MCF 10A (cell line): ENCODE measurements around the gene OVOL3. TPM values are rescaled to one million over a fixed set of nuclear protein-coding genes. Genes with fewer than 3 reads are reported as not detected.

Experiments used
- BruUV-seq: library from RNA; stranded (reverse); fragments of 400-500 nt; replicated peaks from 2 replicates; lab custom pipeline; 2021; lab: Mats Ljungman, UMichigan
- CTCF ChIA-PET: fragments of 300-600 bp; sonication (Branson Sonifier 250); formaldehyde crosslinking; extraction: SDS; loops from one replicate; lab custom pipeline; 2021; ENCODE audit warnings: antibody characterized with exemption, inconsistent platforms; lab: Yijun Ruan, JAX
- POLR2A ChIA-PET: fragments of 300-600, 350-650 bp; sonication (Branson Sonifier 250); formaldehyde crosslinking; extraction: SDS; loops from one replicate; lab custom pipeline; 2020; ENCODE audit warnings: antibody characterized with exemption, inconsistent platforms; lab: Yijun Ruan, JAX
- DNase-seq: peaks from one replicate; pipeline ENCODE4 v3.0.0-alpha.2; 2018; ENCODE audit not compliant: unreplicated experiment
- H3K27ac Mint-ChIP-seq: one replicate; pipeline ENCODE4 v1.8.0; 2022; ENCODE audit warnings: mild to moderate bottlenecking, low read depth, mixed read lengths; ENCODE audit not compliant: unreplicated experiment
- H3K27me3 Mint-ChIP-seq: one replicate; pipeline ENCODE4 v1.8.0; 2022; ENCODE audit warnings: mixed read lengths; ENCODE audit not compliant: insufficient read depth, unreplicated experiment
- H3K36me3 Mint-ChIP-seq: one replicate; pipeline ENCODE4 v1.8.0; 2022; ENCODE audit warnings: mild to moderate bottlenecking, moderate library complexity, mixed read lengths; ENCODE audit not compliant: insufficient read depth, unreplicated experiment
- H3K4me1 Mint-ChIP-seq: one replicate; pipeline ENCODE4 v1.8.0; 2022; ENCODE audit warnings: mixed read lengths; ENCODE audit not compliant: insufficient read depth, unreplicated experiment
- H3K4me3 Mint-ChIP-seq: one replicate; pipeline ENCODE4 v1.8.0; 2022; ENCODE audit warnings: mild to moderate bottlenecking, moderate library complexity, mixed read lengths; ENCODE audit not compliant: unreplicated experiment
- H3K9me3 Mint-ChIP-seq: one replicate; pipeline ENCODE4 v1.8.0; 2022; ENCODE audit warnings: mixed read lengths; ENCODE audit not compliant: unreplicated experiment
- intact Hi-C: fragments of 100-400 bp; cut with micrococcal nuclease; formaldehyde crosslinking; loops from 2 replicates; pipeline ENCODE4 v1.14.1; 2022
- total RNA-seq: library from RNA; stranded (reverse); gene quantifications from 2 replicates; pipeline ENCODE4 v1.2.3, GENCODE V29; 2022
- TF ChIP-seq, protein P1 (sequence below): fragments of 200-600 bp; IDR thresholded peaks from one replicate; pipeline ENCODE4 v1.8.0; 2022; ENCODE audit warnings: antibody characterized with exemption, mild to moderate bottlenecking; ENCODE audit not compliant: unreplicated experiment

The OVOL3 gene
- total RNA-seq, 1 experiment from 2014 or later, result not detected

DNA sequence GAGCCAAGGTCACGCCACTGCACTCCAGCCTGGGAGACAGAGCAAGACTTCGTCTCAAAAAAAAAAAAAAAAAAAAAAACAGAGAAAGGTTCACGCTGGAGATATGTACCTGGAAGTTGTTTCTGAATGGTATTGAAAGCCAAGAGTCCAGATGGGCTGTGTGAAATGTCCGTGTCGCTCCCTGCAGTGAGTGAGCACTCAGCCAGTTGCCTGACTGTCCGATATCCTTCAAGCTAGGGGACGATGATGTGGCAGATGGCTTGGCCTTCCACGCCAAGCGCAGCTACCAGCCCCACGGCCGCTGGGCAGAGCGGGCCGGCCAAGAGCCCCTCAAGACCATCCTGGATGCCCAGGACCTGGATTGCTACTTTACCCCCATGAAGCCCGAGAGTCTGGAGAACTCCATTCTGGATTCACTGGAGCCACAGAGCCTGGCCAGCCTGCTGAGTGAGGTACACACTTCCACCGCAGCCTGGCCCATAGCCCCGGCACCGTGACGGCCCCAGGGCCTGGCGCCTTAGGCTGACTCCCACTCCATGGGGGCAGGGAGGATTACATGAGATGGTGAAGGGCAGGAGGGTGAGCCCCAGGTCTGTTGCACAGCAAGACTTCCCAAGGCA is 11.7 kb upstream of the OVOL3 start:
- Mint-ChIP-seq H3K4me3 (no peak overlapping the region), H3K9me3 (no peaks in the 10 kb centered on the region), H3K36me3 (peaks cover 24% of the 10 kb centered on the region), H3K27me3 (no peaks in the 10 kb centered on the region), H3K27ac (no peak overlapping the region), H3K4me1 (no peaks in the 10 kb centered on the region)
- no TSS peak for BruUV-seq
- DNase-seq, result no peak
- ChIA-PET CTCF (interaction anchor here (0.6 kb wide), 1 partner anchor 363 kb away, joined by 3 read pairs; no protein-coding TSS in a partner anchor), POLR2A (no interaction called here)
- TF ChIP-seq, protein P1, sequence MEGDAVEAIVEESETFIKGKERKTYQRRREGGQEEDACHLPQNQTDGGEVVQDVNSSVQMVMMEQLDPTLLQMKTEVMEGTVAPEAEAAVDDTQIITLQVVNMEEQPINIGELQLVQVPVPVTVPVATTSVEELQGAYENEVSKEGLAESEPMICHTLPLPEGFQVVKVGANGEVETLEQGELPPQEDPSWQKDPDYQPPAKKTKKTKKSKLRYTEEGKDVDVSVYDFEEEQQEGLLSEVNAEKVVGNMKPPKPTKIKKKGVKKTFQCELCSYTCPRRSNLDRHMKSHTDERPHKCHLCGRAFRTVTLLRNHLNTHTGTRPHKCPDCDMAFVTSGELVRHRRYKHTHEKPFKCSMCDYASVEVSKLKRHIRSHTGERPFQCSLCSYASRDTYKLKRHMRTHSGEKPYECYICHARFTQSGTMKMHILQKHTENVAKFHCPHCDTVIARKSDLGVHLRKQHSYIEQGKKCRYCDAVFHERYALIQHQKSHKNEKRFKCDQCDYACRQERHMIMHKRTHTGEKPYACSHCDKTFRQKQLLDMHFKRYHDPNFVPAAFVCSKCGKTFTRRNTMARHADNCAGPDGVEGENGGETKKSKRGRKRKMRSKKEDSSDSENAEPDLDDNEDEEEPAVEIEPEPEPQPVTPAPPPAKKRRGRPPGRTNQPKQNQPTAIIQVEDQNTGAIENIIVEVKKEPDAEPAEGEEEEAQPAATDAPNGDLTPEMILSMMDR, result no peak
- intact Hi-C loops, result no loop called here

DNA sequence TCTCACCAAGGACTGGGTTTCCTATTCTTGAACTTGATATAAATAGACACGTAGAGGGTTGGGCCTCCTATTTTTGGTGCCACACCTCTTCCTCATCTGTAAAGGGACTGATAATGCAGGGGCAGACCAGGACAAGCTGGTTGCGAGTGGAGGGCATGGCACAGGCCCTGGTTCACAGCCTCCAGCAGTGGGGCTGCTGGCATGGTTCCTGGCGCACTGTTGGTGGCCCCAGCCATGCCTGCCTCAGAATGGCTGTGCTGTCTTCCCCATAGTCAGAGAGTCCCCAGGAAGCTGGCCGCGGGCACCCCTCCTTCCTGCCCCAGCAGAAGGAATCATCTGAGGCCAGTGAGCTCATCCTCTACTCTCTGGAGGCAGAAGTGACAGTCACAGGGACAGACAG is 10.5 kb upstream of the OVOL3 start:
- ChIA-PET POLR2A (no interaction called here), CTCF (interaction anchor here (0.5 to 0.6 kb wide), 2 partner anchors 33 to 151 kb away, joined by 3 read pairs; no protein-coding TSS in a partner anchor)
- no peak overlapping the region for H3K27ac Mint-ChIP-seq
- H3K9me3 Mint-ChIP-seq, result no peaks in the 10 kb centered on the region
- no TSS peak for BruUV-seq
- DNase-seq, result no peak
- H3K4me1 Mint-ChIP-seq, result no peaks in the 10 kb centered on the region
- TF ChIP-seq, protein P1, result no peak
- H3K27me3 Mint-ChIP-seq, result no peaks in the 10 kb centered on the region
- intact Hi-C loops, result no loop called here
- peaks cover 18% of the 10 kb centered on the region for H3K36me3 Mint-ChIP-seq
- no peak overlapping the region for H3K4me3 Mint-ChIP-seq

DNA sequence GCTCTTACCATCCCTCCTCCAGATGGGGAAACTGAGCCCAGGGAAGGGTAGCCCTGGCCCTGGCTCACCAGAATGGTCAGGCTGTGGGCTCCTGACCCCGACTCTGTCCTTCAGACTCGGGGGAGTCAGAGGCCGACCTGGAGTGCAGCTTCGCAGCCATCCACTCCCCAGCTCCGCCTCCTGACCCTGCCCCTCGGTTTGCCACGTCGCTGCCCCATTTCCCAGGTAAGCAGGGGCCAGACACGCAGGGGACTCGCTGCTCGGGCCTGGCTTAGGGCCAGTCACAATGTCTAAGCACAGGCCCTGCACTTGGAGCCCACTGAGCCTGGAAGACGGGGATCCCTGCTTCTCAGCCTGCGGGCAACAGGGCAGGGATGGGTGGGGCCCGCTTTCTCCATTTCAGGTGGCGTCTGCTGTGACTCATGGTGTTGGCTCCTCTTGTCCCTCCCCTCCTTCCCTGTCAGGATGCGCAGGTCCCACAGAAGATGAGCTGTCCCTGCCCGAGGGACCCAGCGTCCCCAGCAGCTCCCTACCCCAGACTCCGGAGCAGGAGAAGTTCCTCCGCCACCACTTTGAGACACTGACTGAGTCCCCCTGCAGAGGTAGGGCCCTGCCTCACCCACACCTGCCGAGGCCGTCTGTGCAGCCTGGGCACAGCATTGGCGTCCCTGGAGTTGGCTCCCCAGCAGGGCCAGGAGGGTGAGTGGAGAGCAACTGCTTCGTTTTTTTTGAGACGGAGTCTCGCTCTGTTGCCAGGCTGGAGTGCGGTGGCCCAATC is 9.2 kb upstream of the OVOL3 start:
- H3K4me3 Mint-ChIP-seq, result no peak overlapping the region
- no TSS peak for BruUV-seq
- H3K27me3 Mint-ChIP-seq, result no peaks in the 10 kb centered on the region
- POLR2A ChIA-PET, result no interaction called here
- no peak overlapping the region for H3K27ac Mint-ChIP-seq
- no peaks in the 10 kb centered on the region for H3K9me3 Mint-ChIP-seq
- CTCF ChIA-PET, result no interaction called here
- TF ChIP-seq, protein P1, result no peak
- H3K36me3 Mint-ChIP-seq, result peaks cover 16% of the 10 kb centered on the region
- intact Hi-C loops, result no loop called here
- no peak for DNase-seq
- no peaks in the 10 kb centered on the region for H3K4me1 Mint-ChIP-seq

DNA sequence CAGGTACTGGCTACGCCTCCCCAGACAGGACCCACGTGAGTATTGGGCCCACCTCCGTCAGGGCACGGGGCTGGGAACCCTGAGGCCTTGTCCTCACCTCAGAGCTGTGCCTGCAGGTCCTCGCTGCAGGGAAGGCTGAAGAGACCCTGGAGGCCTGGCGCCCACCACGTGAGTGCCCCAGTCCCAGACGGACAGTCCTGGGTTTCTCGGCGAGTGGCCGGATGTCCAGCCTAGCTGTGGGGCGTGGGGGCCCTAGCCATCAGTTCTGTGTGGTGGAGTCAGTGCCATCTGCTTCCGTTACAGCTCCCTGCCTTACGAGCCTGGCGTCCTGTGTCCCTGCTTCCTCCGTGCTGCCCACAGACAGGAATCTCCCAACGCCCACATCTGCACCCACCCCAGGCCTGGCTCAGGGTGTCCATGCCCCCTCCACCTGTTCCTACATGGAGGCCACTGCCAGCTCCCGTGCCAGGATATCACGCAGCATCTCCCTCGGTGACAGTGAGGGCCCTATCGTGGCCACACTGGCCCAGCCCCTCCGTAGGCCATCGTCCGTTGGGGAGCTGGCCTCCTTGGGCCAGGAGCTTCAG is 7.8 kb upstream of the OVOL3 start:
- CTCF ChIA-PET, result interaction anchor here (0.5 to 0.7 kb wide), 5 partner anchors 44 to 459 kb away, joined by 3 to 4 read pairs (median 3); partner anchors contain the start of gene THAP8
- no peak for DNase-seq
- H3K36me3 Mint-ChIP-seq, result peaks cover 12% of the 10 kb centered on the region
- BruUV-seq, result no TSS peak
- H3K4me1 Mint-ChIP-seq, result no peaks in the 10 kb centered on the region
- no peaks in the 10 kb centered on the region for H3K9me3 Mint-ChIP-seq
- no peak overlapping the region for H3K4me3 Mint-ChIP-seq
- TF ChIP-seq, protein P1, result no peak
- intact Hi-C loops, result no loop called here
- POLR2A ChIA-PET, result interaction anchor here (1.0 kb wide), 1 partner anchor 11 kb away, joined by 3 read pairs; no protein-coding TSS in a partner anchor
- H3K27ac Mint-ChIP-seq, result no peak overlapping the region
- H3K27me3 Mint-ChIP-seq, result no peaks in the 10 kb centered on the region
